ENCODE results near the gene IMPA2. TPM values are rescaled to one million over a fixed set of nuclear protein-coding genes. Genes with fewer than 3 reads are reported as not detected.
A peak's percentile ranks its signal among the peaks of the same experiment; 100 is the strongest.

The IMPA2 gene
- total and polyA plus RNA-seq, 2 of the 13 experiments (the other 11 are each of a cell fraction or from before 2014, with no cell fraction given): 37.8 to 71.8 TPM

DNA sequence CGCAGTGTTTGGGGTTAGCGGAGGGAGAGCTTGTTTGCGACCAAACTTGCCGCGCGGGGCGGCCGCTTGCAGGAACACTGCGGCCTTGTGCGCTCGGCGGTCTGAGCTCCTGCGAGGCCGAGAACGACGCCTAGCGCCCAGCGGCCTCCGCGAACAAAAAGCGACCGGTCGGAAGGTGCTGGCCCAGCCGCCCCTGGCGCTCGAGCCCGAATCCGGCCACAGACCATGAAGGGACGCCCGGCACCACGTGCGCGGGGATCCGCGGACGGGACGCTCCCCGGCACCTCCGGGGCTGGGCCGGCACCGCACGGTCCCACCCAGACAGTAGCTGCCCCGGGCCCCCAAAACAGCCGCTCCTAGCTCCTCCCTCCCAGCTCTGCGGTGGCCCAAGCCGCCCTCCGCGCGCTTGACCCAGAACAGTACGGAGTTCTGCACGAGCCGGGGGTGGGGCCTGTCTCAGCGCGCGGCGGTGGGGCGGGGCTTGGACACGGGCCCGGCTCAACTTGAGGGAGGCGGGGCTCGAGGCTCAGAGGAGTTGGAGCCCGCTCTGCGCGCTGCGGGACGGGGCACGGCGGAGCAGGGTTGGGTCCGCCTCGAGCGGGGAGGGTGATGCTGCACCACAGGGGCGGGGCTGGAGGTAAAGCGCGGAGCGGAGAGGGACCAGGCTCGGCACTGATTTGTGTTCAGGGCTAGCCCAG lies 664 bp upstream of the IMPA2 start (continued):
- no peak for TF ChIP-seq SNAI1 (CRISPR knock-in tag; IDR thresholded peaks at IDR 0.05; ENCODE audit: borderline replicate concordance)
- no peak for TF ChIP-seq MBD4 (IDR thresholded peaks at IDR 0.05; ENCODE audit: borderline replicate concordance, low read length)
- TF ChIP-seq BORCS8-MEF2B (CRISPR knock-in tag; IDR thresholded peaks at IDR 0.05): peak; percentile 83; the same call in 1 of the 2 replicates
- no peak for TF ChIP-seq ZFP82 (CRISPR knock-in tag; IDR thresholded peaks at IDR 0.05; ENCODE audit: borderline replicate concordance)
- no peak for TF ChIP-seq ELF3 (CRISPR knock-in tag; IDR thresholded peaks at IDR 0.05)
- TF ChIP-seq, protein P1, sequence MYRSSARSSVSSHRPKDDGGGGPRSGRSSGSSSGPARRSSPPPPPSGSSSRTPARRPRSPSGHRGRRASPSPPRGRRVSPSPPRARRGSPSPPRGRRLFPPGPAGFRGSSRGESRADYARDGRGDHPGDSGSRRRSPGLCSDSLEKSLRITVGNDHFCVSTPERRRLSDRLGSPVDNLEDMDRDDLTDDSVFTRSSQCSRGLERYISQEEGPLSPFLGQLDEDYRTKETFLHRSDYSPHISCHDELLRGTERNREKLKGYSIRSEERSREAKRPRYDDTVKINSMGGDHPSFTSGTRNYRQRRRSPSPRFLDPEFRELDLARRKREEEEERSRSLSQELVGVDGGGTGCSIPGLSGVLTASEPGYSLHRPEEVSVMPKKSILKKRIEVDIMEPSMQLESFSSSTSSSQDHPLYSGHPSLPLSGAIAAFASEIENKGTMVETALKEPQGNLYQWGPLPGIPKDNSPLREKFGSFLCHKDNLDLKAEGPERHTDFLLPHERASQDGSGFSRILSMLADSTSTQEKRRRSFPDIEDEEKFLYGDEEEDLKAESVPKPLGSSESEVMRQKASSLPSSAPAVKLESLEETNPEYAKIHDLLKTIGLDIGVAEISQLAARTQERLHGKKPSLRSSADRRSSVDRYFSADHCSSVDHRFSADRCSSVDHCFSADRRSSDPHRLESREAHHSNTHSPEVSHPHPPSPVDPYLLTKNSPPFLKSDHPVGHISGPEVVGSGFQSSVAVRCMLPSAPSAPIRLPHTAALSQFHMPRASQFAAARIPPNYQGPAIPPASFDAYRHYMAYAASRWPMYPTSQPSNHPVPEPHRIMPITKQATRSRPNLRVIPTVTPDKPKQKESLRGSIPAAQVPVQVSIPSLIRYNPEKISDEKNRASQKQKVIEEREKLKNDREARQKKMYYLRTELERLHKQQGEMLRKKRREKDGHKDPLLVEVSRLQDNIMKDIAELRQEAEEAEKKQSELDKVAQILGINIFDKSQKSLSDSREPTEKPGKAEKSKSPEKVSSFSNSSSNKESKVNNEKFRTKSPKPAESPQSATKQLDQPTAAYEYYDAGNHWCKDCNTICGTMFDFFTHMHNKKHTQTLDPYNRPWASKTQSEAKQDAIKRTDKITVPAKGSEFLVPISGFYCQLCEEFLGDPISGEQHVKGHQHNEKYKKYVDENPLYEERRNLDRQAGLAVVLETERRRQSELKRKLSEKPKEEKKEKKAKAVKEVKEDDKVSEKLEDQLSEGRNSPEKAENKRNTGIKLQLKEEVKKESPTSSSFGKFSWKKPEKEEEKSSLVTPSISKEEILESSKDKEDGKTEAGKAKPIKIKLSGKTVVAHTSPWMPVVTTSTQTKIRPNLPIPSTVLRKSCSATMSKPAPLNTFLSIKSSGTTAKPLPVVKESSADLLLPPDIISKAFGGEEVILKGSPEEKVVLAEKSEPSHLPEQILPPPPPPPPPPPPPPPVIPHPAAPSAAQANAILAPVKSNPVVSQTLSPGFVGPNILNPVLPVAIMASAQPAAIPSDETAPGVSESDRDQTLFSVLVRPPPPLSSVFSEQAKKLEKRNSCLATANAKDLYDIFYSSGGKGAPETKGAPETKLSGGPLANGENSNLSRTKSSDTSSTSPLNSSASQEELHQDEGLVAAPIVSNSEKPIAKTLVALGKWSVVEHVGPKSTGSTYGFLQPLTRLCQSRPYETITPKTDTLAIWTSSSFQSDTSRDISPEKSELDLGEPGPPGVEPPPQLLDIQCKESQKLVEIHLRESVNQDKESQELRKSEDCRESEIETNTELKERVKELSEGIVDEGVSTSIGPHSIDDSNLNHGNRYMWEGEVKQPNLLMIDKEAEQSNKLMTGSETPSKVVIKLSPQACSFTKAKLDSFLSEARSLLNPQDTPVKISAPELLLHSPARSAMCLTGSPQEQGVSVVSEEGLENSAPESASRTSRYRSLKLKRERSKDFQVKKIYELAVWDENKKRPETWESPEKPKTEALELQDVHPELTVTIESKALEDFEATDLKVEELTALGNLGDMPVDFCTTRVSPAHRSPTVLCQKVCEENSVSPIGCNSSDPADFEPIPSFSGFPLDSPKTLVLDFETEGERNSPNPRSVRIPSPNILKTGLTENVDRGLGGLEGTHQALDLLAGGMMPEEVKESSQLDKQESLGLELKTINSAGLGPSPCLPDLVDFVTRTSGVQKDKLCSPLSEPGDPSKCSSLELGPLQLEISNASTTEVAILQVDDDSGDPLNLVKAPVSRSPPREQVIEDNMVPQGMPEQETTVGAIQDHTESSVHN (CRISPR knock-in tag; IDR thresholded peaks at IDR 0.05): no peak
- peak; percentile 62; the same call in 1 of the 2 replicates for TF ChIP-seq ZSCAN25 (CRISPR knock-in tag; IDR thresholded peaks at IDR 0.05)
- TF ChIP-seq, protein P2, sequence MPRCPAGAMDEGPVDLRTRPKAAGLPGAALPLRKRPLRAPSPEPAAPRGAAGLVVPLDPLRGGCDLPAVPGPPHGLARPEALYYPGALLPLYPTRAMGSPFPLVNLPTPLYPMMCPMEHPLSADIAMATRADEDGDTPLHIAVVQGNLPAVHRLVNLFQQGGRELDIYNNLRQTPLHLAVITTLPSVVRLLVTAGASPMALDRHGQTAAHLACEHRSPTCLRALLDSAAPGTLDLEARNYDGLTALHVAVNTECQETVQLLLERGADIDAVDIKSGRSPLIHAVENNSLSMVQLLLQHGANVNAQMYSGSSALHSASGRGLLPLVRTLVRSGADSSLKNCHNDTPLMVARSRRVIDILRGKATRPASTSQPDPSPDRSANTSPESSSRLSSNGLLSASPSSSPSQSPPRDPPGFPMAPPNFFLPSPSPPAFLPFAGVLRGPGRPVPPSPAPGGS (CRISPR knock-in tag; IDR thresholded peaks at IDR 0.05): peak; percentile 96
- TF ChIP-seq, protein P3, sequence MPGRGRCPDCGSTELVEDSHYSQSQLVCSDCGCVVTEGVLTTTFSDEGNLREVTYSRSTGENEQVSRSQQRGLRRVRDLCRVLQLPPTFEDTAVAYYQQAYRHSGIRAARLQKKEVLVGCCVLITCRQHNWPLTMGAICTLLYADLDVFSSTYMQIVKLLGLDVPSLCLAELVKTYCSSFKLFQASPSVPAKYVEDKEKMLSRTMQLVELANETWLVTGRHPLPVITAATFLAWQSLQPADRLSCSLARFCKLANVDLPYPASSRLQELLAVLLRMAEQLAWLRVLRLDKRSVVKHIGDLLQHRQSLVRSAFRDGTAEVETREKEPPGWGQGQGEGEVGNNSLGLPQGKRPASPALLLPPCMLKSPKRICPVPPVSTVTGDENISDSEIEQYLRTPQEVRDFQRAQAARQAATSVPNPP (CRISPR knock-in tag; IDR thresholded peaks at IDR 0.05): peak; percentile 88
- TF ChIP-seq ZNF431 (CRISPR knock-in tag; IDR thresholded peaks at IDR 0.05; ENCODE audit: borderline replicate concordance, low read depth): no peak; the same call in 1 of the 2 replicates
- TF ChIP-seq XRCC5 (optimal IDR thresholded peaks at IDR 0.05; ENCODE audit: low read length): peak; percentile 79
- peak; percentile 82 for TF ChIP-seq ARNT2 (CRISPR knock-in tag; IDR thresholded peaks at IDR 0.05; ENCODE audit: low read depth)
- TF ChIP-seq TBX3 (IDR thresholded peaks at IDR 0.05; ENCODE audit: borderline replicate concordance): no peak
- TF ChIP-seq, protein P4, sequence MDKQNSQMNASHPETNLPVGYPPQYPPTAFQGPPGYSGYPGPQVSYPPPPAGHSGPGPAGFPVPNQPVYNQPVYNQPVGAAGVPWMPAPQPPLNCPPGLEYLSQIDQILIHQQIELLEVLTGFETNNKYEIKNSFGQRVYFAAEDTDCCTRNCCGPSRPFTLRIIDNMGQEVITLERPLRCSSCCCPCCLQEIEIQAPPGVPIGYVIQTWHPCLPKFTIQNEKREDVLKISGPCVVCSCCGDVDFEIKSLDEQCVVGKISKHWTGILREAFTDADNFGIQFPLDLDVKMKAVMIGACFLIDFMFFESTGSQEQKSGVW (CRISPR knock-in tag; IDR thresholded peaks at IDR 0.05; ENCODE audit: borderline replicate concordance): no peak
- TF ChIP-seq, protein P5, sequence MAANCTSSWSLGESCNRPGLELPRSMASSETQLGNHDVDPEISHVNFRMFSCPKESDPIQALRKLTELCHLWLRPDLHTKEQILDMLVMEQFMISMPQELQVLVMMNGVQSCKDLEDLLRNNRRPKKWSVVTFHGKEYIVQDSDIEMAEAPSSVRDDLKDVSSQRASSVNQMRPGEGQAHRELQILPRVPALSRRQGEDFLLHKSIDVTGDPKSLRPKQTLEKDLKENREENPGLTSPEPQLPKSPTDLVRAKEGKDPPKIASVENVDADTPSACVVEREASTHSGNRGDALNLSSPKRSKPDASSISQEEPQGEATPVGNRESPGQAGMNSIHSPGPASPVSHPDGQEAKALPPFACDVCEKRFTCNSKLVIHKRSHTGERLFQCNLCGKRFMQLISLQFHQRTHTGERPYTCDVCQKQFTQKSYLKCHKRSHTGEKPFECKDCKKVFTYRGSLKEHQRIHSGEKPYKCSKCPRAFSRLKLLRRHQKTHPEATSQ (CRISPR knock-in tag; IDR thresholded peaks at IDR 0.05; ENCODE audit: borderline replicate concordance): peak; percentile 40; the same call in 1 of the 2 replicates

Data from HepG2 (cell line).